Stimulated activated CD4-positive, alpha-beta T cell treated with anti-CD3 and anti-CD28 coated beads, Interleukin-1b, Interleukin-23, amount 100 ng/mL, for 48 hours (primary cell): ENCODE data around the gene CUX1.

Experiments
- DNase-seq: peaks from one replicate; pipeline ENCODE4 v3.0.0-alpha.2; 2020

The CUX1 gene

DNA sequence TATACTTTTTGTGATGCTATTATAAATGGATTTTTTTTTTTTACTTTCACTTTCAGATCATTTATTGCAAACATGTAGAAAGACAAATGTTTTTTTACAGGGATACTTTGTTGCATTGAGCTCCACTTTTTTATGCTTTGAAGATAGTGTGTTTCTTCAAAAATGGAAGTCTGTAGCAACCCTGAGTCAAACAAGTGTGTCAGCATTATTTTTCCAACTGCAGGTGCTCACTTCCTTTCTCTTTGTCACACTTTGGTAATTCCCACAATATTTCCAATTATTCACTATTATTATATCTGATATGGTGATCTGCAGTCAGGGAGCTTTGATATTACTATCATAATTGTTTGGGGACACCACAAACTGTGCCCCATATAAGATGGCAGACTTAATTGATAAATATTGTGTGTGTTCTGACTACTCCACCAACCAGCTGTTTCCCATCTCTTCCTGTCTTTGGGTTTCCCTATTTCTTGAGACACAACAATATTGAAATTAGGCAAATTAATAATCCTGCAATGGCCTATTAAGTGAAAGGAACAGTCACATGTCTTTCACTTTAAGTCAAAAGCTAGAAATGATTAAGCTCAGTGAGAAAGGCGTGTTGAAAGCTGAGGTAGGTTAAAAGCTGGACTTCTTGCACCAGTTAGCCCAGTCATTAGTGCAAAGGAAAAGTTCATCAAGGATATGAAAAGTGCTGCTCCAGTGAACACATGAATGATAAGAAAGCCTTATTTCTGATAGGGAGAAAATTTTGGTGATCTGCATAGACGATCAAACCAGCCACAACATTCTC is 238.0 kb downstream of the CUX1 start:
- DNase-seq = no peak

DNA sequence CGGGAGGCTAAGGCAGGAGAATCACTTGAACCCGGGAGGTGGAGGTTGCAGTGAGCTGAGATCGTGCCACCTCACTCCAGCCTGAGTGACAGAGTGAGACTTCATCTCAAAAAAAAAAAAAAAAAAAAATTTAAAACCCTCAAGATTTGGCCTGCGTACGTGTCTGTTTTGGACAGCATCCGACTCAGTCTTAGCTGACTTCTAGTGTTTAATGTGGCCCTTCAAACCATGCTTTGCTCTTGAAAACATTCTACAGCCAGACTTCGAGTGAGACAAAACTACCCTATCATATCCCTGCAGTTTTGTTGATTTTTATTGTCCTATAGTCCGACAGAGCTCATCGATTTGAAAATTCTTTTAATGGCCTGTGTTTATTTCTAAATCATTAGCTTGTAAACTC is 242.1 kb downstream of the CUX1 start:
- DNase-seq = no peak

DNA sequence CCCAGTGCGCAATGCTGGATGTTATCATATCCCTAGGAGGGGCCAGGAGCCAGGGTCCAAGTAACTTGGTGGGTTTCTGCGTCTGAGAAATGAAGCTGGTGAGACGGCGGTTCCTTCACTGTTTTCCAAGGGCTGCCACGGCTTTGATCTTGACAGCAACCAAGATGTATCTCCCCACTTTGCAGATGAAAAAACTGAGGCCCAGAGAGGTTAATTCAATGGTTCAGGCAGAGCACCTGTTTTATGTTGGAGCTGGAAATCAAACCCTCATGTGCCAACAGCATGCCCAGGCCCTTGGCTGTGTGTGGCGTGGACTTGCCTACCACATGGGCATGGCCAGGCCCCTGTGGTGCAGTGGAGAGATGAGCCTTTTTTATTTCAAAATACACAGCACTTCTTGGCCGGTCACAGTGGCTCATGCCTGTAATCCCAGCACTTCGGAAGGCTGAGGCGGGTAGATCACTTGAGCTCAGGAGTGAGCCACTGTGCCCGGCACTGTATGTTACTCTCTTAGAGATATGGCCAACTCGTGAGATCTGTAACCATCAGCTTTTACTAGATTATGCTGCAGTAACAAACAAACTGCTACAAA is 244.0 kb downstream of the CUX1 start:
- DNase-seq = no peak

GRCh38 chr7:102061981-102062390 is 244.6 kb downstream of the CUX1 start:
- no peak for DNase-seq

- DNase-seq = no peak
Observed at GRCh38 chr7:102063690-102064180, 246.3 kb downstream of the CUX1 start.

GRCh38 chr7:102064361-102065025 is 247.1 kb downstream of the CUX1 start:
- DNase-seq = no peak

GRCh38 chr7:102065226-102065625 is 247.8 kb downstream of the CUX1 start:
- no peak for DNase-seq

DNA sequence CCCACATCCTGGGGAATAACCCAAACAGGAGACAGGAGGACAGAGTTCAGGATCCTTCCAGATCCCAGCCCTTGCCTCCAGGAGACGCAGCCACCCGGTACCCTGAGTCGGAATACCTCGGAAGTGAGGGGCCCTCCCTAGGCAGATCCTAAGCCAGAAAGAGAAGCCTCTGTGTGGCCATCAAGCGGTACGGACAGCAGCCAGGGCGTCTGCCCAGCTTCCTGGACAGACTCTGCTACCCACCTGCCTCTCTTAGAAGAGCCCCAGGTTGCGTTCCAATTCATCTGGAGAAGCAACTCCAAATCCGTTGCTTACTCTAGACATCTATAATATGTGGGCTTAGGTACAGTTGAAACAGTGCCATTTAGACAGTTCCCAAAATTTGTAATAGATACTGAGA is 249.1 kb downstream of the CUX1 start:
- DNase-seq = no peak

- no peak for DNase-seq
Observed at GRCh38 chr7:102068846-102069245, 251.4 kb downstream of the CUX1 start.

GRCh38 chr7:102069931-102070629 is 252.7 kb downstream of the CUX1 start:
- DNase-seq = no peak

DNA sequence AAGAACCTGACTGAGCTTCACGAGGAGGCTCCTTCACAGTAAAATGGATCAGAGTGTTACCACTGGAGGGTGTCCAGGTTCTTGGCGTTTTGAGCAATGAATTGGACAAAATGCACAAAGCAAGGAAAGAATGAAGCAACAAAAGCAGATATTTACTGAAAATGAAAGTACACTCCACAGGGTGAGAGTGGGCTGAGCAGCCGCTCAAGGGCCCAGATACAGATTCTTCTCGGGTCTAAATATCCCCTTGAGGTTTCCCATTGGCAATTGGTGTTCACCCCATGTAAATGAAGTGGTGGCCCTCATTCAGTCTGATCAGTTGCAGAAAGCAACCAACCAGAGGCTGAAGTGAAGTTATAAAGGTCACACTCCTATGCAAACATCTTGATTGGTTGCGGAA is 254.6 kb downstream of the CUX1 start:
- DNase-seq = no peak

DNA sequence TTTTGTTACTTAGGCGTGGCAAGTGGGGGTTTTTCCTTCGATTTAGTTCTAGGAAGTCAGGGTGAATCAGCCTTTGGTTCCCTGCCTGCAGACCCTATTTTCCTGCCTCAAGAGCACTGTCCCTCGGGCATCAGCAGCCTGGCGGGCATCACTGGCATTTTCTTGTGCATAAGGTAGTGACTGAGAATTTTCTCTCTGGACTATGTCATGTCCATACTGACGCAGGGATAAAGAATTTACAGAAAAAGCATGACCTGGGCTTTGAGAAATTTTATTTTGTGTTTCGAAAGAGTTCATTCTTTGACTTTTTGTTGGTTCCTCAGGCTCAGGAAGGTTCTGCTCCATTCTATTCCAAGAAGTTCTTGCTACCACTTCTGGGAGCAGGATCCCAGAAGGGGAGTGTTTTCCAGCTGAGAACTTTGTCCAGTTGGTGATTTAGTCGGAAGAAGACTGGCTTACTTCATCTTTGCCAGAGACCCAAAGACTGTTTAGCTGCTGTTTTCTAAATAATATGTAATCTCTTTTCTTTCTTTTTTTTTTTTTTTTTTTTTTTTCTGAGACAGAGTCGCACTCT is 255.3 kb downstream of the CUX1 start:
- no peak for DNase-seq

DNA sequence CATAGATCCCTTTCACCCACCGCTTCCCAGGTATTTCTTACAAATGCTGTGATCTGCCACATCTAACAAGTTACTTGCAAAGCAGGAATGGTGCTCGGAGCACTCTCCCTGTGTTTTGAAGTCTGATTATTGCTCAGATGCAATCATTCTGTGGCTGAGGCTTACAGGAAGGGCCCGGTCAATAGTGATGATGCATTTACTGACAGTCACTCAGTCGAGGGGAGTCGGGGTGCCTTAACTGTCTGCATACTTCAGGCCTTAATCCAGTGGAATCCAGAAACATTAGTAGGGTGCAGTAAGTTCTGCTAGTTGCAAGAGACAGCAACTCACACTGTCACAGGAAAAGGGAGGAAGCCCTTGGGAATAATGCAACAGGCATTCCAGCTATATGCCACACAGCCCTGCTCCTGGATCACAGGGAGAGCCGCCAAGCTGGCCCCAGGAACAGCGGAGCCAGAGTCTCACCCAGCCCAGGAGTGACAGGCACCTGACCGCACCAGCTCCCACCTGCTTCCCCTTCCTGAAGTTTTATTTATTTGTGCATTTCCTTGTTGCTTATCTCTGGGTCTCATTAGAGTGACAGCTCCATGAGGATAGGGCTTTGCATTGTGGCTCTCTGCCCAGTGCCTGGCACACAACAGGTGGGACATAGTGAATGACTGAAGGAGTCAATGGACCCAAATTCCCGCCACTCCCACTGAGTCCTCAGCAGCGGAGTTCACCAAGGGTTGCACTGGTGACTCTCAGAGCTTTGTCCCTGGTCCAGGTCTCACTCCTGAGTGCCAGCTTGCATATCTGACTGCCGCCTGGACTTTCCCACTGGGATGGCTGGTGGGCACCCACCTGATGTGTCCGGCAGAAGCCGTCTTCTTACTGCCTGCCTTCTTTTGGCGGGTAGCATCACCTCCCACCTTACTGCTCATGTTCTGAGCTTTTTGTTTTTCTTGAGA is 256.8 kb downstream of the CUX1 start:
- no peak for DNase-seq

GRCh38 chr7:102075126-102075525 is 257.7 kb downstream of the CUX1 start:
- DNase-seq = no peak

DNA sequence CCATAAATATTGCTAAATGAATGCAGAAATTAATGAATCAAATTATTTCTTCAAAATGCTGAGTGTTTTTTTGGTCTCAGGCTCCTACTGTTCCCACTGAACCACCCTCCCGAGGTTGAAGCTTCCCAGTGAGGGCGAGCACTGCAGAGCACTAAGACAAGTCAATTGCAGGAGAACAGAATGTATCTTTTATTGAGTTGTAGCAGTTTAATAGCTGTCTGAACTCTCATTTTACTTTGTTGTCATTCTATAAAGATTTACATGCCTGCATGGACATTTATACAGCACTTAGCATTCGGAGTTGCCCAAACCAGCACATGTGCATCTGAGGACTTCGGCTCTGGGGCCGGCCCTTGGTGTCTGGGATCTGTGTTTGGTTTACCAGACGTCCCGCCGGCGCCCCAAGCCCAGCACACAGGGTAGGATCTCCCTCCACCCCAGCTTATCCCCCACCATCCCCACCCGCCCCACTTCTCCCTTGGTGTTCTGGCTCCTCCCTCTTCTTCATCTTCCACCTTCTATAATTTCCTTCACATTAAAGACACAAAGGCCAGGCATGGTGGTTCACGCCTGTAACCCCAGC is 258.2 kb downstream of the CUX1 start:
- no peak for DNase-seq

DNA sequence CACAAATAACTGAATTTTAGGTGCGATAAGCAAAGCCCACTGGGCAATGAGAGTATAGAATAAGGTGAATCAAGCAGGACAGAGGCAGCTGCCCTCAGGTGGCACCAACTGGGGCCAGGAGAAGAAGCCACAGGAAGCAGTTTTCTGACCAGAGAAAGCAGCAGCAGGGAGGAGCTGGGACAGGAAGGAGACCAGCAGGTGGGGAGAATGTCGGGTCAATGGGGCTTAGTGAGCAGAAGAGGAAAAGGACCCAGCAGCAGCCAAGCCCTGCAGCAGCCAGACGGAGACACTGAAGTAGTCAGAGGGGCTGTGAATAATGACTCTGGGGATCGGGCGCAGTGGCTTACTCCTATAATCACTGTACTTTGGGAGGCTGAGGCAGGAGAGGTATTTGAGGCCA is 259.7 kb downstream of the CUX1 start:
- no peak for DNase-seq

DNA sequence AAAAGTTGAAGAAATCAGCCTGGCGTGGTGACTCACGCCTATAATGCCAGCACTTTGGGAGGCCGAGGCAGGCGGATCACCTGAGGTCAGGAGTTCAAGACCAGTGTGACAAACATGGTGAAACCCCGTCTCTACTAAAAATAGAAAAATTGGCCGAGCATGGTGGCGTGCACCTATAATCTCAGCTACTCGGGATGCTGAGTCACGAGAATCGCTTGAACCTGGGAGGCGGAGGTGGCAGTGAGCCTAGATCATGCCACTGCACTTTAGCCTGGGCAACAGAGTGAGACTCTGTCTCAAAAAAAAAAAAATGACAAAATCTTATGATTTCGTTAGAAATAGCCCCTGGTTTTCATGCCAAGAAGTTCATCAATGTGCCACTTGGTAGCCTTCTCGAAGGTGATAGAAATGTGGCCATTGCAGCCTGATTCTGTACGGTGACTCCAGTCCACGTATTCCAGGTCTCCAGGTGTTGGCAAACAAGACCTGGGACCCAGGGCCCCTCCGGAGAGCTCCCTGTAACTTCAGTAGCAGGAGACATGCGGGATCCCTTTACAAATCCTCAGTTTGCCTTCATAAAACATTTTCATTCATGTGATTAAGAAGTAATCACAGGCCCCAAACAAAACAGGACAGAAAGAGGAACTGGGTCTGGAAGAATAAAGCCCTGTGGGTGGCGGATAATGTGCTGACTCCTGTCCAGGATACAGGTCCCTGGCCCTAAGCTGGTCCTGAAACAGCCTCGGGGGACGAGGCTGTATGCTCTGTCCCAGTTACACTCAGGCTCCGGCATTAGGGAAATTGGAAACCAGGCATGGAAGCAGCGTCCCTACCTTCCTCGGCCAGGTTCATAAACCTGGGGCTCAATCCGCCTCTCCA is 262.0 kb downstream of the CUX1 start:
- no peak for DNase-seq

- DNase-seq = no peak
Observed at GRCh38 chr7:102080019-102080433, 262.6 kb downstream of the CUX1 start.

DNA sequence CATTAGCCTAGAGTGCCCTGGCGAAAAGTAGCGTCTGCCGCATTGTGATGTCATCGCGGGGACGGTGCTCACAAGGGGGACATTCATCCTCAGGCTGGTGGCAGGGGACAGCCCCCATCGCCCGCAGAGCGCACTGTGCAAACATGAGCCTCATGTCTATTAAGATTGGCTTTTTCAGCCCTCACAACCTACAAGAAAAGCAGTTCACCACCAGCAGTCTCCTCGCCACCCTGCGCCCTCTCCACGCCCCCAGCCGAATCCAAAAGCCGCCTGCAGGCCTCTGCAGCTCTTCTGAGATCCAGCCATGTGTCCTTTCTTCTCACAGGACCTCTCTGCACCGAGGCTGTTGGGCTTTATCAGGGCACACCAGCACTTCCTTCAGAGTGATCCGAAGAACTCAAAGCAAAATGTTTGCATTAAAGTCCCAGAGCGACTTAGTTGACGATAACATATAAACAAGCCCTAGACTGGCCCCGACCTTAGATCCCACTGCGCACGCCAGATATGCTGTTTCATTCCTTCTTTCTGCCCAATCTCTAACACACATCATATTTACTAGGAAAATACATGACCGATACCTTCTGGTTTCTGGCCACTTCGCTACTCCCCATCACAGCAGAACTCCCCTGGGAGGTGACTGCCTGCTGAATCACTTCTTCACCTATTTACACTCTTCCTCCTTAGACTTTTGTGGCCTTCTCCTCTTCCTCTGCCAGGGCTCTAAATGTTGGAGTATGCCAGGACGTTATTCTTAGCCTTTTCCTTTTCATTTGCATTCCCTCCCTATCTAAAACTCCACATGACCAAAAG is 263.2 kb downstream of the CUX1 start:
- no peak for DNase-seq

- DNase-seq = no peak
Observed at GRCh38 chr7:102081244-102081627, 263.8 kb downstream of the CUX1 start.
